ENCODE measurements around the gene FGD4.

- TF ChIP-seq CTCF (IDR thresholded peaks at IDR 0.05): no peak
- no peak for TF ChIP-seq ZFX (IDR thresholded peaks at IDR 0.05; ENCODE audit: borderline replicate concordance)
Observed at GRCh38 chr12:32499048-32499447, 99.7 kb downstream of the FGD4 start.

Measured in 22Rv1 (cell line).